ENCODE measurements around the gene MSX1. TPM values are rescaled to one million over a fixed set of nuclear protein-coding genes. Genes with fewer than 3 reads are reported as not detected.

Gene MSX1
- total RNA-seq, 4 donors from 2014 or later: 11.6 to 15.2 (median 12.6) TPM

- no peak for TF ChIP-seq CTCF (IDR thresholded peaks at IDR 0.05; ENCODE audit: low read depth)
These were observed 8.4 kb upstream of the MSX1 start for GRCh38 chr4:4851081-4851480.

GRCh38 chr4:4851906-4852305 is 7.6 kb upstream of the MSX1 start:
- no peak for TF ChIP-seq CTCF (IDR thresholded peaks at IDR 0.05; ENCODE audit: low read depth)

- TF ChIP-seq CTCF (IDR thresholded peaks at IDR 0.05; ENCODE audit: low read depth): no peak
These were observed 6.7 kb upstream of the MSX1 start for GRCh38 chr4:4852591-4853362.

- no peak for TF ChIP-seq CTCF (IDR thresholded peaks at IDR 0.05; ENCODE audit: low read depth)
These were observed 6.1 kb upstream of the MSX1 start for GRCh38 chr4:4853371-4853823.

GRCh38 chr4:4853921-4854648 is 5.4 kb upstream of the MSX1 start:
- no peak for TF ChIP-seq CTCF (IDR thresholded peaks at IDR 0.05; ENCODE audit: low read depth)

- TF ChIP-seq CTCF (IDR thresholded peaks at IDR 0.05; ENCODE audit: low read depth): no peak
These were observed 4.7 kb upstream of the MSX1 start for GRCh38 chr4:4854649-4855295.
